GM10266 (cell line): ENCODE data around the gene PTPN1.

Source experiments
- DNase-seq: peaks from one replicate; pipeline ENCODE4 v3.0.0; 2012; ENCODE audit errors: extremely low spot score
- TF ChIP-seq, protein P1 (sequence below): IDR thresholded peaks from 2 replicates; pipeline ENCODE4 v1.5.1; 2012; ENCODE audit warnings: mild to moderate bottlenecking, low read depth; ENCODE audit not compliant: control insufficient read depth, insufficient read depth; ENCODE audit errors: missing control alignments

The PTPN1 gene

DNA sequence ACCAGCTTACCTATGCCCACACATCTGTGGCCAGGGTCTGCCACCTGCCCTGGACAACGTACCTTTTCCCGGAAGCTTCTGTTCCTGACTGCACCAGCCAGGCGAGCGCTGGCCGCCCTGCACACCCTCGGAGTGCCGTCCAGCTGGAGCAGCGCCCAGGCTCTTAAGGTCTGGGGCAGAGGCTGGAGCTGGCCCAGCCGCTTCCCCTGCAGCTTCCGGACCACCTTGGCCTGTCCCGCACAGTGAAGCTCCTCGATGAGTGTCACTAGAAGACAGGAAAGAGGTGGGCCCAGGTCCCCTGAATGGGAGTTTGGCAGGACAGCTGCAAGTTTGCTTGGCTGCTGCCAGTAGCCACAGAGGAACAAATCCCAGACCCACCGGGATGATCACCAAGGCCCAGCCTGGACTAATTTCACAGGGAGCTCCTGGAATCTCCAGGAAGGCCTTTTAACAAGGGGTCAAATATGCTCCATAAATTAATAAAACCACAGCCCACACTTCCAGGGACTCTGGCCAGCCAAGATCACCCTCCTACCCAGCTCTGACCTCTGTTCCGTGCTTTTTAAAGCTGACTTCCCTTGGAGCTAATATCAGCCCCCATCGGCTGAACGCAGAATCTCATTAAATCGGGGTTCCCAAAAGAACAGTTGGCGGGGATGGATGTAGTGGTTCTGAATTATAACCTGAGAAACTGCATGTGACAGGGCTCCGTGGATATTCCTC, 82.3 kb downstream of the PTPN1 start:
- TF ChIP-seq, protein P1, sequence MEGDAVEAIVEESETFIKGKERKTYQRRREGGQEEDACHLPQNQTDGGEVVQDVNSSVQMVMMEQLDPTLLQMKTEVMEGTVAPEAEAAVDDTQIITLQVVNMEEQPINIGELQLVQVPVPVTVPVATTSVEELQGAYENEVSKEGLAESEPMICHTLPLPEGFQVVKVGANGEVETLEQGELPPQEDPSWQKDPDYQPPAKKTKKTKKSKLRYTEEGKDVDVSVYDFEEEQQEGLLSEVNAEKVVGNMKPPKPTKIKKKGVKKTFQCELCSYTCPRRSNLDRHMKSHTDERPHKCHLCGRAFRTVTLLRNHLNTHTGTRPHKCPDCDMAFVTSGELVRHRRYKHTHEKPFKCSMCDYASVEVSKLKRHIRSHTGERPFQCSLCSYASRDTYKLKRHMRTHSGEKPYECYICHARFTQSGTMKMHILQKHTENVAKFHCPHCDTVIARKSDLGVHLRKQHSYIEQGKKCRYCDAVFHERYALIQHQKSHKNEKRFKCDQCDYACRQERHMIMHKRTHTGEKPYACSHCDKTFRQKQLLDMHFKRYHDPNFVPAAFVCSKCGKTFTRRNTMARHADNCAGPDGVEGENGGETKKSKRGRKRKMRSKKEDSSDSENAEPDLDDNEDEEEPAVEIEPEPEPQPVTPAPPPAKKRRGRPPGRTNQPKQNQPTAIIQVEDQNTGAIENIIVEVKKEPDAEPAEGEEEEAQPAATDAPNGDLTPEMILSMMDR, result no peak

DNA sequence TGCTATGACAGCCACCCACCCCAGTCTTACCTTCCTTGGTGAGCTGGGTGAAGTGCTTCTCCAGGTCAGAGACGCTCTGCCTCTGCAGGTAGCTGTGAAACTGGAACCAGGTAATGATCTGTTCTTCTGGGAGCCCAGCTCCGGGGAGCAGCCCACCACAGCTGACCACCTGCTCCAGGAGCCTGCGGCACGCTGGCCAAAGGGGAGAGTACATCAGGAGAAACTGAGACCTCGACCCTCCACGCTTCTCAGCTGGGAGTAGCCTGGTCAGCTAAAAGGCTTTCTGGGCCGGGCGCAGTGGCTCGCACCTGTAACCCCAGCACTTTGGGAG, 82.8 kb downstream of the PTPN1 start:
- TF ChIP-seq, protein P1, result no peak
- no peak for DNase-seq

More for the DNA sequence above, 82.3 kb downstream of the PTPN1 start:
- no peak for DNase-seq

DNA sequence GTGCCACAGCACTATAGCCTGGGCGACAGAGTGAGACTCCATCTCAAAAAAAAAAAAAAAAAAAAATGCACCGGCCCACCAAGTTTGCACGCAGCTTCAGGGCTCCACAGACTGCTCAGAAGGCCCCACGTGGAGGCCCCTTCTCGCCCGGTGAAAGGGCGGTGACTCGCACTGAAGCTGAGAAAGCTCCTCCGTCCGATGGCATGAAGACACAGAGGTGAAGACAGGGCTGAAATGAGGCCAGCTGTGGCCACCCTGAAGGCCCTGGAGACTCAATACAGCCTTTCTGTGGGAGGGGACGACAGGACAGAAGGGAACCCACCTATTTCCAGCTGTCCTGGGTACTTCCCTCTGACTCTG, 84.0 kb downstream of the PTPN1 start:
- TF ChIP-seq, protein P1, result no peak

DNA sequence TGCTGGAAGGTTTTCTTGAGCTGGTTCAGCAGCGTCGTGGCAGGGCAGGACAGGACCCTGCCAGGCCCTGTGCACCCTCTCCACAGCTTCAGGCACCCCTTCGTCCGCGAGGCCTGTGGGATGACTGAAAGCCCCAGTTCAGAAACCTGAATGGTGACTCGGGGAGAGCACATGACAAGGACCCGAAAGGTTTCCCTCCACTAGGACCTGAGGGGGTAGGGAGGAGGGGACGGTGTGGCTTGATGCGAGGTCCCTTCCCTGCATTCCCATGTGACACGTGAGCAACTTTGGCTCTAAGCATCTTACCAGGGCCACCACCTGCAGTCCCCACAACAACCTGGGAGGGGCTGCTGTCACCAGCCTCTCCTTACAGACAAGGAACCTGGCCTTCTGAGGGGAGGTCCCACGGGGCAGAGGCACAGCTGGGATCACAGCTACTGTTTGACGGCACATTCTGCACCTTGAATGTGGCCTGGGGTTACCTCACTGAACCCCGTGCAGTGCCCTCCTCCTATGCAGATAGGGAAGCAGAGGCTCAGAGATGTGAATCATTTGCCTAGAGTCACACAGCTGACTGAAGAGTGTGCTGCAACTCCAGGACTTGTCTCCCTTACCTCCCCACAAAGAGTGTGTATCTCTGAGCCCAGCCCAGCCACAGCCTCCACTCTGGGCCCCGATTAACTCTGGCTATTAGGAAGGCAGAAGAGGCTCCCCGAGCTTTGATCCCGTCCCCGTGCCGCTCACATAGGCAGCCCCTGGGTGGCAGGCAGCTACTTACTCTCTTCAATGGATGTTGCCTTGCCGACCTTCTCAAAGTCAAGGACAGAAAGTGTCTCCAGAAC, 84.6 kb downstream of the PTPN1 start:
- TF ChIP-seq, protein P1, result no peak
- no peak for DNase-seq

More for the DNA sequence above, 84.0 kb downstream of the PTPN1 start:
- no peak for DNase-seq

DNA sequence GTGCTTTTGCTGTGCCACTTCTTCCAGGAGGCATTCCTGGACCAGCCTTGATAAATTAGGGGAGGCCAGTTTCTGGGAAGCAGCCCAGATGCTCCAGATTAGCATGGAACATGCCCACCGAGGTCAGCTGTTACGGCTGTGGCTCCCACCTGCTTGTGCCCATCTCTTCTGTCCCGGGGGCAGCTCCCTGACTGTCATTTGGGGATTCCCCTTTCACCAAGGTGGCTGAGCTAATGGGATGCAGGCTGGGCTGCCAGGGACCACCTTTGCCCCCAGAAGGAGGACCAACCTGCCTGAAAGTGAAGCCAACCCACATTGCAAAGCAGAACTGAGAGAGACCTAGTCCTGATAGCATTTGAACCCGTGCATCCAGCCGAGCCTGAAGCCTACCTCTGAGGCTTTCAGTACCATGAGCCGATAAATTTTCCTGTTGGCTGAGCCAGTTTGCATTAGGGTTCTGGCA, 85.3 kb downstream of the PTPN1 start:
- TF ChIP-seq, protein P1, result no peak
- DNase-seq, result no peak

DNA sequence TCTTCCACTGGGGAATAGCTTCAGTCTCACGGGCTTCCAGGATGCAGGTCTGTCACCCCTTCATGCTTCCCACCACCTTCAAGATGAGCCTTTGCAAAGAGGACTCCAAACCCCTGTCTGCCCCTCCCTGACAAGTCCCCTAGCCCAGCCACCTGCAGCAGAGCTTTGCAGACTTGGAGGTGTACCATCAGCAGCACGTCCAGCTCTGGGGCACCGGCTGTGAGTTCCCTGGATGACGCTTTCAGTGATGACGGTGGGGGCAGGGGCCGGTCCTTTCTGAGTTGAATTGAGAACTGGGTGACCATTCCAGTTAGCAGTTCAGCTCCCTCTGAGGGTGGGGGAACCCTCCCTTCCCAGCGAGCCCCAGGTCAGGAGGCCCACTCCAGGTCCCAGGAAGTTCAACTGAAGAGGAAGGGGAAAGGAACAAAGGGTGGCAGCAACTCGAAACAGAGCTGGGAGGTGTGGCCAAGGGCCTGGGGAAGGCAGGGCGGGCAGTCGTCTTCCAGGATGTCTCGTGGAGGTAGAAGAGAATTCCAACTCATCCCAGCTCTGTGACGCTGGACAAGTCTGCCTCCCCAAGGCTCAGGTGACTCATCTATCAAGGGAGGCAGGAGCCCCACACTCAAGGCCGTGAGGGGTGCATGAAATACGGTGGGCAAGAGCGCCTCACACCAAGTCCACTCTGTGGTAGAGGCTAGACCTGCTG, 86.0 kb downstream of the PTPN1 start:
- no peak for DNase-seq
- TF ChIP-seq, protein P1, result no peak
